B cell (primary cell): ENCODE results near the gene NRXN2.

Experiments used
- EZH2 ChIP-seq: IDR thresholded peaks from 2 replicates; pipeline ENCODE4 v1.6.1; 2012; ENCODE audit warnings: borderline replicate concordance, low read depth, mild to moderate bottlenecking, moderate library complexity, low read length; ENCODE audit not compliant: insufficient read depth, poor library complexity, severe bottlenecking
- TF ChIP-seq, protein P1 (sequence below): fragments of 200-600 bp; IDR thresholded peaks from one replicate; pipeline ENCODE4 v1.8.0; 2022; ENCODE audit warnings: antibody characterized with exemption, mild to moderate bottlenecking

DNA sequence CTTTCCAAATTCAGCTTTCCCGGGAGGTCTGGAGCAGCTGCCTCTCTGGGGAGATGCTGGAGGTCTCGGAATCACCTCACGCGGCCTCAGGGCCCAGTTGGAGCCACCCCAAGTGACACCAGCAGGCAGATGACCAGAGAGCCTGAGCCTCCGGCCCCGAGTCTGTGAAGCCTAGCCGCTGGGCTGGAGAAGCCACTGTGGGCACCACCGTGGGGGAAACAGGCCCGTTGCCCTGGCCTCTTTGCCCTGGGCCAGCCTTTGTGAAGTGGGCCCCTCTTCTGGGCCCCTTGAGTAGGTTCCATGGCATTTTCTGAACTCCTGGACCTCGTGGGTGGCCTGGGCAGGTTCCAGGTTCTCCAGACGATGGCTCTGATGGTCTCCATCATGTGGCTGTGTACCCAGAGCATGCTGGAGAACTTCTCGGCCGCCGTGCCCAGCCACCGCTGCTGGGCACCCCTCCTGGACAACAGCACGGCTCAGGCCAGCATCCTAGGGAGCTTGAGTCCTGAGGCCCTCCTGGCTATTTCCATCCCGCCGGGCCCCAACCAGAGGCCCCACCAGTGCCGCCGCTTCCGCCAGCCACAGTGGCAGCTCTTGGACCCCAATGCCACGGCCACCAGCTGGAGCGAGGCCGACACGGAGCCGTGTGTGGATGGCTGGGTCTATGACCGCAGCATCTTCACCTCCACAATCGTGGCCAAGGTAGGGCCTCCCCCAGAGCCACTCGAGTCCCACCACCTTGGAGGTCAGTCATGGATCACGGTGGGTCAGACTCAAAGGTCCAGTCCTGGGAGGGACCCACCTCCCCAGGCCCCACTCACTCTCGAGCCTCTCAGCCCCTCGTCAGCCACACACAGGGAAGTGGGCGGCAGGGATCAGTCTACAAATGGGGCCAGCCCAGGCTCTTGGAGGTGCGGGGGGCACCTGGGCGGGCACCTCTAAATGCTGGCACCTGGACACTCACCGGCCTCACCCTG lies 131.5 kb downstream of the NRXN2 start:
- TF ChIP-seq, protein P1, sequence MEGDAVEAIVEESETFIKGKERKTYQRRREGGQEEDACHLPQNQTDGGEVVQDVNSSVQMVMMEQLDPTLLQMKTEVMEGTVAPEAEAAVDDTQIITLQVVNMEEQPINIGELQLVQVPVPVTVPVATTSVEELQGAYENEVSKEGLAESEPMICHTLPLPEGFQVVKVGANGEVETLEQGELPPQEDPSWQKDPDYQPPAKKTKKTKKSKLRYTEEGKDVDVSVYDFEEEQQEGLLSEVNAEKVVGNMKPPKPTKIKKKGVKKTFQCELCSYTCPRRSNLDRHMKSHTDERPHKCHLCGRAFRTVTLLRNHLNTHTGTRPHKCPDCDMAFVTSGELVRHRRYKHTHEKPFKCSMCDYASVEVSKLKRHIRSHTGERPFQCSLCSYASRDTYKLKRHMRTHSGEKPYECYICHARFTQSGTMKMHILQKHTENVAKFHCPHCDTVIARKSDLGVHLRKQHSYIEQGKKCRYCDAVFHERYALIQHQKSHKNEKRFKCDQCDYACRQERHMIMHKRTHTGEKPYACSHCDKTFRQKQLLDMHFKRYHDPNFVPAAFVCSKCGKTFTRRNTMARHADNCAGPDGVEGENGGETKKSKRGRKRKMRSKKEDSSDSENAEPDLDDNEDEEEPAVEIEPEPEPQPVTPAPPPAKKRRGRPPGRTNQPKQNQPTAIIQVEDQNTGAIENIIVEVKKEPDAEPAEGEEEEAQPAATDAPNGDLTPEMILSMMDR = no peak
- no peak for TF ChIP-seq EZH2
